CD4-positive, alpha-beta T cell treated with Interleukin-15 for 4 hours (primary cell): ENCODE results near the gene SDS.

Source experiments
- DNase-seq: peaks from one replicate; pipeline ENCODE4 v3.0.0-alpha.2; 2020; ENCODE audit warnings: low spot score

The SDS gene

DNA sequence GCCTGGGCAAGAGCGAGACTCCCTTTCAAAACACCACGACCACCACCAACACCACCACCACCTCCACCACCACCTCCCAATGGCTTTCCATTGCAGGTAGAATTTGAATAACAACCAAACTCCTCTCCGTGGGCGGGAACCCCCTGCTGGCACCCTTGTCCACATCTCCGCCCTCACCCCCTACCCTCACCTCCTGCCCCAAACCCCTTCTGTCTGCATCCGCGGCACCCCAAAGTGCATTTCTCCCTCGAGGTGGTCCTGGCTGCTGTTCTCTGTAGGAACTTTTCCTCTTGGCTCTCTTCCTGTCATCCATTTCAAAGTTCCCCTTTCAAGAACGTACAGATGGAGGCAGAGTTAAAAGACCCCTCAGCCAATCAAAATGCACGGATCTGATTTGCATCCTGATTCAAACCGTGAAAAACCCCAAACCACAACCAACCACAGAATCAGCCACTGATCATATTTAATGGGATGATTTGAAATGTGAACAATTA lies 22.3 kb upstream of the SDS start:
- DNase-seq: no peak

DNA sequence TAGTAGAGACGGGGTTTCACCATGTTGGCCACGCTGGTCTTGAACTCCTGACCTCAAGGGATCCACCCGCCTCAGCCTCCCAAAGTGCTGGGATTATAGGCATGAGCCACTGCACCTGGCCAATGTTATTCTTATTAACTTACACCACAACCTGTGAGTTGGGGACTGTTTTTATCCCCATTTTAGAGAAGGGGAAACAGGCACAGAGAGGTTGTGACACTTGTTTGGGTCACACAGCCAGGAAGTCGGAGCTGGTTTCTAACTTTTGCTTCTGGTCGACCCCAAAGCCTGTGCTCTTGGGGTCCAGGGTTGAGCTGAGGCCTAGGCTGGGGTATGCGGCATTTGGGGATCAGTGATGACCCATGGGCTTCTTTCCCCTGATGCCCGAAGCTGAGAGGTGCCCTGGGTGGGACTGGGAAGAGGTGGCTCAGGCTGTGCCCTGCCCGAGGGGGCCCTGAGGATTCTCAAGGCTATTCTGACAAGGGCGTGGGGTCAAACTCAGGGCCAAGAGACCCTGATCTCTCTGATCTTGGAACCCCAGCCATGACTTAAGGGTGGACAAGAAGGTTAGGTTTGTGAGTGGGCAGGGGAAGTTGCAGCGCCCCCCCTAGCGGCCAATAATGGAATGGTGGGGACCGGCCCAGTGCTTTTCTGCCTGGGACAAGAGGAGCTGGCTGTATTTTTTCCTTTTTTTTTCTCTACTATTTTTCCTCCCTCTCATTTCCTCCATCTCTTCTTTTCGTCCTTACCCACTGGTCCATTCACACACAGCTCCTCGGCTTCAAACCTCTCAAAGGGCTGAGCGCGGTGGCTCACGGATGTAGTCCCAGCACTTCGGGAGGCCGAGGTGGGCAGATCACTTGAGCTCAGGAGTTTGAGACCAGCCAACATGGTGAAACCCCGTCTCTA lies 21.5 kb upstream of the SDS start:
- DNase-seq: peak; percentile 43

DNA sequence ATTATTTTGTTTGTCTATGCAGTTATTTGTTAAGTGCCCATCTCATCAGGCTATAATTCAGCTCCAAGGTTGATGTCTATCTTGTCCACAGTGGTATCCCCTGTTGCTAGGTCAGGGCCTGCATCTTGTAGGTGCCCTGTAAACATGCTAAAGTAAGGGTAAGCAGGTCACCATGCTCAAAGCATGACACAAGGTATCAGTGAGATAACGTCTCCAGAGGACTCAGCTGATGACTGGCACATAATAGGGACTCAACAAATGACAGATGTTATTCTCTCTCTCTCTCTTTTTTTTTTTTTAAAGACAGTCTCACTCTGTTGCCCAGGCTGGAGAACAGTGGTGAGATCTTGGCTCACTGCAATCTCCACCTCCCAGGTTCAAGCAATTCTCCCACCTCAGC lies 20.8 kb upstream of the SDS start:
- DNase-seq: no peak

DNA sequence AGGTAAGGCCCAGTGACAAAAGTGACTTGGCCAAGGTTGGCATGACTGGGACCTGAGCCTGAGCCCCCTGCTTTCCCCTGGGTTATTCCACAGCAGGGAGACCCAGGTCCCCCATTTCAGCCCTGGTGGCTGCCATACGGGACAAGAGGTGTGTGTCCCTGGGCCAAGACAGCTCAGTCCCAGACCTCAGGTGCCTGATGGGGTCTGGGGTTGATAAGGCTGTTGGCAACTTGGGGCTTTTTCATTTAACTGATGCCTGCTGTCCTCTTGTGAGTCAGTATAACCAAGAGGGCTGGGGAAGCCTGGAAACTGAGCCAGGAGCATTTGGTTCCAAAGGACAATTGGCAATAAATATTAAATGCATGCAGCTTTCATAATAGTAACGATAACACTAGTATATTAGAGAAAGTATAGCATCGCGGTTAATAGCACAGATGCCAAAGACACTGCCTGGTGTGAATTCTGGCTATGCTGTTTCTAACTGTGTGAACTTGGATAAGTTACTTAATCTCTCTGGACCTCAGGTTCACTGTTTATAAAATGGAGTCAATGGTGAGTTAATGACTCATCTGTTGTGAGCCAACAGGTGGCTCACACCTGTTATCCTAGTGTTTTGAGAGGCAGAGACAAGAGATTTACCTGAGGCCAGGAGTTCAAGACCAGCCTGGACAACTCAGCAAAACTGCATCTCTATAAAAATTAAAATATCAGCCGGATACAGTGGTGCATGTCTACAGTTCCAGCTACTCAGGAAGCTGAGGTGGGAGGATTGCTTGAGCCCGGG lies 19.4 kb upstream of the SDS start:
- no peak for DNase-seq

DNA sequence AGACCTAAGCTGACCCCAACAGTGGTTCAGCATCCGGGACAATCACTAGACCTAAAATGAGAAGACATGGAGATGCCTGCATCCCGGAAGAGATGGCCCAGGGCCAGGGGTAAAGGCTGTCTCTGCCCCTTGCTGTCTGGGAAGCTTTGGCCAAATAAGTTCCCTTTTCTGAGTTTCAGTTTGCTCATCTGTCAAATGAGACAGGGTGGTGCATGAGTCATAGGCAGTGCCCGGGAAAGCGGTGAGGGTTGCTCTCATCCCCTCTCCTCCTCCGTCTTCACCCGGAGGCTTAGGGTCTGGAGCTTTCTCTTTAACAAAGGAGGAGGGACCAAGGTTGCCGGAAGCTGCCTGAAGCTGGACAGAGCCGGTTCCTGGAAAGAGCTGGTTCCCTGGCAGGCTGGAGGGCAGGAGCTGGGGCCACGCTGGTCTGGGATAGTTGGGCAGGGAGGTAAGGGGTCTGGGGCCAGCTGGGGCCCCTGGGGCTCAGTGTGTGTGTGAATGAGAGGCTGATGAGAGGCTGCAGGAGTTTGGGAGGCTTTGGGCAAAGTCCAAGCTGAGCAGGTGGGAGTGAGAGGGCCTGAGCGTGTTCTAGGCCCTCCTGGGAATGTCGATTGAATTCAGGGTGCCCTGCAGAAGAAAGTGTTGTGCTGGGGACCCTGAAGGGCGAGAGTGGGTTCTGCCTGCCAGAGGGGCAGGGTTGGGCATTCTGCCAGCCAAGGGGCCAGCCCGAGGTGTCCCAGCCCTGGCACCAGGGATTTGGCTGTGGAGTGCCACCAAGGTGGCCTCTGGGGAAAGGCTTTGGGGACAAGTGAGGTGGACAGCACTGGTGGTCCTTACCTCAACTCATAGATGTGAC lies 18.6 kb upstream of the SDS start, which contains the start of gene SDSL:
Gene SDSL, plus strand, starts transcription at position 351 of the 856 bp plus-strand sequence. CDS start 5,603 bp downstream, outside the sequence.
- DNase-seq: peak; percentile 19

DNA sequence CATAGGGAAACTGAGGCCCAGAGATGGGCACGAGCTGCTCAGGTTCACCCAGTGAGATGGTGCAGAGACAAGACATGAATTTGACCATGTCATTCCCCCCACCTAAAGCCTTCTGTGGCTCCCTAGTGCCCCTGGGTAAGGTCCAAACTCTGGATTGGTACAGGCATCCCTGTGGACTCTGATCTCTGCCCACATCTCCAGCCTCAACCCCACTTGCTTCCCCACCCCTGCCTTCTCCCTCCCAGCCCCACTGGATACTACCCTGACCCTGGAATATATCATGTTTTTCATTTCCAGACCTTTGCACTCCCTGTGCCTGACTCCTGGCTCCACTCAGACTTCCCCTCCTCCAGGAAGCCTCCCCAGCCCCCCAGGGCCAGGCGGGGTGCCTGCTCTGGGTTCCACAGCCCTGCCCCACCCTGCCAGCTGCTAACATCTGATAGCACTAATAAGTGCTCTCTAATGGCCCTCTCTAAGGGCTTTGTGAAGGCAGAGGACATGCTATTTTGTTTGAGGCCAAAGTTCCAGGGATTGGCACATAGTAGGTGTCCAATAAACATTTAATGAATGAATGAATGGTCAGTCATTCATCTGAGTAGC lies 17.4 kb upstream of the SDS start:
- no peak for DNase-seq

DNA sequence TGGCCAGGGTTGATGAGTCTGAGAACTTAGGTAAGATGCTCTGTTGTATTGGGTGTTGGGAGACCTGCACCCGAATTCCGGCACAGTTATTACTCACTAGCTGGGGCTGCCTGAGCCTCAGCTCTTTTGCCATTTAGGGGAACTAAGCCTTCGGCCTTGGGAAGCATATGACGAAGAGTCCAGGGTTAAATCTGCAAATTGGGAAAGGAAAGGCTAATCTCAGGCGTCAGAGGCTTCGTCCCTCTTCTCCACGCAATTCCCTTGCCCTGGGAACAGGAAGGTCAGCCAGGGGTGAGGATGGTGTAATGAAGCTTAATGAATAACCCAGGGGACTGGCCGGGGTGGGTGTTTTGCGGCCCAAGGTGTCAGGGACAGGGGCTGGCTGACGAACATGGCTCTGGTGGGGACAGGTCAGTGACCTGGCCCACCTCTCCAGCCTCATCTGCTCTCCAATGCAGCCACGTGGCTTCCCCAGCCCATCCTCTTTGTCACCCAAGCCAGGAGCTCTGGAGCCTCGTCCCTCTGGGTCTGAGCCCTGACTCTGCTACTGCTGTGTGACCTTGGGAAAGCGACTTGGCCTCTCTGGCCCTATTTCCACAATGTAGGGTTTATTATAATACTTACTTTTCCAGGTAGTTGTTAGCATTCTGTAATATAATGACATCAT lies 14.7 kb upstream of the SDS start:
- no peak for DNase-seq

DNA sequence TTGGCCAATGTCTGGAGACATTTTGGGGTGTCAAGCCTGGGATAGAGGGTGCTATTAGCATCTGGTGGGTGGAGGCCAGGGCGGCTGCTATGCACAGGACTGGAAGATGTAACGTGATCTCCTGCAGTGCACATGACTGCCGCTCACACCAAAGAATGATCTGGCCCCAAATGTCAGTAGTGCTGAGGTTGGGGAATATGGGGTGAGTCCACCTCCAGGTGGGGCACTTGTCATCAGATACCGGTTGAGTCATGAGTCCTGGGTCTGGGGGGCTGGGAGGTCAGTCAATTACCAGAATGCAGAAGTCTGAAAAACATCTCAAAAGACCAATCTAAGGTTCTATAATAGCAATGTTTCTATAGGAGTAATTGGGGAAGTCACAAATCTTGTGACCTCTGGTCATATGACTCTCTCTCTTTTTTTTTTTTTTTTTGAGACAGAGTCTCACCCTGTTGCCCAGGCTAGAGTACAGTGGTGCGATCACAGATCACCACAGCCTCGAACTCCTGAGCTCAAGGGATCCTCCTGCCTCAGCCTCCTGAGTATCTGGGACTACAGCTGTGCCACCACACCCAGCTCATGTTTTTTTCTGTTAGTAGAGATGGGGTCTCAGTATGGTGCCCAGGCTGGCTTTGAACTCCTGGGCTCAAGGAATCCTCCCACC lies 12.5 kb upstream of the SDS start:
- DNase-seq: no peak

DNA sequence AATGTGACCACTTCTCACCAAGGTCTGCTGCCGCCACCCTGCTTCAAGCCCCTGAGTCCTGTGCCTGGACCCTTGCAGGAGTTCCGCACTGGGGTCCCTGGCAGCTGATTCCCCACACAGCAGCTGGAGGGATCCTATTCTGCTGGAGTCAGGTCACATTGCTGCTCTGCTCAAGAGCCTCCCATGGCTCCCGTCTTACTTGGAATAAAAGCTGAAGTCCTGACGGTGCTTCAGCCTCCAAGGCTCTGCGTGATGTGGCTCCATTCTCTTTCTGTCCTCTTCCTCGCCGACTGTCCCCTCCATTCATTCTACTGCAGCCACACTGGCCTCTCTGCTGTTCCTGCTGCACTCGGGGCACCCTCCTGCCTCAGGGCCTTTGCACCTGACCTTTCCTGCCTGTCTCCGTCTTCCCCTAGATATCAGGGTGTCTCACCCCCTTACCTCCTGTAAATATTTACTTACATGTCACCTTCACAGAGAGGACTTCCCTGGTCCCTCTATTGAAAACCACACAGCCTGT lies 10.9 kb upstream of the SDS start:
- DNase-seq: no peak

DNA sequence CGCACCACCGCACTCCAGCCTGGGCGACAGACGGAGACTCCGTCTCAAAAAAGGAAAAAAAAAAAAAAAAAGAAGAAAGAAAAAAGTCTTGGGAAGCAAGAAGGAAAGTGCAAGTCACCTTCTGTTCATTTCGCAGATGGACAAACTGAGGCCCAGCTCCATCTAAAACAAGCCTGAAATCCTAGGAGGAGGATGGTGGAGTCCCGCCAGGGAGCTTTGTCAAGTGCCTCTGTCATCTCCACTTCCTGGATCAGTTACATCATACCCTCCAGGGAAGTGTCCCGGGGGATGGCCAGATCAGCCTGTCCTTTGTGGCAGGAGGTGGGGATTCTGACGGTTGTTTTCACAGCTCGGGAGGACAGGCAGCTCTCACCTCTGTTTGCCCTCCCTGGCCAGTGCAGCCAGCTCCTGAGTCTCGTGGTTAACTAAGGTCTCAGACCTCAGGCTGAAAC lies 9.8 kb upstream of the SDS start:
- no peak for DNase-seq

DNA sequence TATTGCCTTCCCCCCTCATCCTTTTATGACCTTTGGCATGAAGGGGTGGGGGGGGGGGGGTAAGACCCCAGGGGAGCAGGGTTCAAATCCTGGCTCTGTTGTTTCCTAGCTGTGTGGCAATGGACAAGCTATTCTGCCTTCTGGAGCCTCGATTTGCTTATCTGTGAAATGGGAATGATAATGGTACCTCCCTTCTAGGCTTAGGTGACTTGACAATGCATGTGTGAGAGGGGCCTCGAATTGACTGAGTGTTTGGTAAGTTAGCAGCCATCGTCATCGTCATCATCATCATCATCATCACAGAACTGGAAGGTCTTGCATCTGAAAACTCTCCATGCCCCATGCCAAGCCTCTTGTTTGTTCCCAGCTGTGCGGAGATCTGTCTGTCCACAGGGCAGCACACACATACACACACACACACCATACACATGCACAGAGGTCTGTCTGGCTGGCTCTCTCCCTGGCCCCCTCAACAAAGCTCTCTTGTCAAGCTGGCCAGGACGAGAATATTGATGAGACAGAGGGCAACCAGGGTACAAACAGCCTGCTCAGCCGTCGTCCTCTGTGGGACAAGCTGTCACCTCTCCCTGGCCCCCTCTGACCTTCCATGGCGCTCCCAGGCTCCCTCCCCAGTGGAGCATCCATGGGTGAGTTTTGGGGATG lies 5.9 kb upstream of the SDS start:
- DNase-seq: no peak

DNA sequence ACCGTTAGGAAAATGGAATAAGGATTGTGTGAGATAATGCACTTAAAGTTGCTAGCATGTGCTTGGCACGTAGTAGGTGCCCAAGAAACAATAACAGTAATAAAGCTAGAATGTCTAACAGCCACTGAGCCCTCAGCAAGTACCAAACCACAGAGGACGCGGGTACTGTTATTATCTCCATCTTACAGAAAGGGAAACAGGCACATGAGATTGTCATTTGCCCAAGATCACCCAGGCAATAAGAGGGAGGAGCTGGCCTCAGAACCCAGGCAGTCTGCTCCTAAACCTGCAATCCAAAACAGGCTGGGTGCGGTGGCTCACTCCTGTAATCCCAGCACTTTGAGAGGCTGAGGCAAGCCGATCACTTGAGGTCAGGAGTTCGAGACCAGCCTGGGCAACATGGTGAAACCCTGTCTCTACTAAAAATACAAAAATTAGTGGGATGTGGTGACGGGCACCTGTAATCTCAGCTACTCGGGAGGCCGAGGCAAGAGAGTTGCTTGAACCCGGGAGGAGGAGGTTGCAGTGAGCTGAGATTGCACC lies 5.1 kb upstream of the SDS start:
- no peak for DNase-seq

DNA sequence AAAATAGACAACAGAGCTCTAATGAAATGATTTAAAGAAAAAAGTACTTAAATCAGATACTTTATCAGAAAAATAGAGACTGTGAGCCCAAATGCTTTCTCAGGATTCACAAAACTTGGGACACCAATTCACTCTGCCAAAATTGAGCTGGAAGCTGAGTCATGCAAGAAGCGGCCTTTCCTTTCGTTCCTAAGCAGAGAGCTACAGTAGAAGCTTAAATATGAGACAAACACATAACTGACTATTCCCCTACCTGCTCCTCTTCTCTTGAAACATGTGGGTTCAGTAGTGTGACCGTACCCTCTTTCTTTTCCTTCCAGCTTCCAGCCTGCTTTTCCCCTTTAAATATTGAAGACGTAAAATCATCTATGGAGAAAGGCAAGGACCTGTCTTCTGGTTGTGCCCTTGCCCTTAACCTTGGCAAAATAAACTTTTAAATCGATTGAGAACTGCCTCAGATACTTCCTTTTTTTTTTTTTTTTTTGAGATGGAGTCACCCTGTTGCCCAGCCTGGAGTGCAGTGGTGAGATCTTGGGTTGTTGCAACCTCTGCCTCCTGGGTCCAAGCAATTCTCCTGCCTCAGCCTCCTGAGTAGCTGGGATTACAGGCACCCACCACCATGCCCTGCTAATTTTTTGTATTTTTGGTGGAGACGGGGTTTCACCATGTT lies 4.4 kb upstream of the SDS start:
- DNase-seq: no peak

DNA sequence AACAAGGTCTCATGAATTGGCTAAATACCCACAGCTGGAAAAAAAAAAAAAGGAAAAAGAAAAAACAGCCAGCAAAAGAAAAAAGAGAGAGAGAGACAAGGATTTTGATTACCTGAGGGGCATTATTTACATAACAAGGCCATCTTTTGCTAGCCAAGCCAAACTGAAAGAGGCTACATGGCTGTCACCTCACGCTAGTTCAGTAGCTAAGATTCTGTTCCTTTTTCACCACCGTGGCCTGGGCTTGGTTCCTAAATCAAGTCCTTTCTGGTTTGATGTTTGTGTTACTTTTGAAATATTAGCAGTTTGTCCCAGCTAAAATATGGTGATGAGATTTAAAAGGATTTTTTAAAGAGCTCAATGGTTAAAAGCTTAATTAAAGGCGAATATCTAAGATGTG lies 2.0 kb upstream of the SDS start:
- no peak for DNase-seq

DNA sequence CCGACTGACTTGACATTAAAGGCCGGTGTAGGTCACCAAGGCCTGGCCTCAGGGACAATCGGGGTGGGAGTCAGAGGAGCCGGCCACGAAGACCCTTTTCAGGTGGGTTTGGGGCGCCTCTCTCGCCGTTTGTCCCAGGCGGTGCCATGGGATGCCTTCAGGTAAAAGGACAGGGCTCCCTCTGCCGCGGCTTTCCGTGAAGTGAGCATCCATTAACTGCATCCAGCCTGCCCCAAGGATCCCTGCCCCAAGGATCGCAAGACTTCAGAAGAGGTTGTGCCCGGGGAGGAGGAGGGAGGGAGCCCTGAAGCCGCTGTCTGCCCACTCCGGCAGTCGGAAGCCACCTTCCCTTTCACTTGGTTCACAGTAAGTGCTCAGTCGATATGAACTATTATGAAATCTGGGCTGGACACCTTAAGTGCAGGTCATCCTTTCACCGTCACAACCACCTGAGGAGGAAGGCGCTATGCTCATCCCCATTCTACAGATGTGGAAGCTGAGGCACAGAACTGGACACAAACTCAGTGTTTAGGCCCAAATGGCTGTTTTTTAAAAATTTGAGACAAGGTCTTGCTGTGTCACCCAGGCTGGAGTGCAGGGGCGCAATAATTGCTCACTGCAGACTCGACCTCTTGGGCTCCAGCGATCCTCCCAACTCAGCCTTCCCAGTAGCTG lies 964 bp downstream of the SDS start:
- no peak for DNase-seq

DNA sequence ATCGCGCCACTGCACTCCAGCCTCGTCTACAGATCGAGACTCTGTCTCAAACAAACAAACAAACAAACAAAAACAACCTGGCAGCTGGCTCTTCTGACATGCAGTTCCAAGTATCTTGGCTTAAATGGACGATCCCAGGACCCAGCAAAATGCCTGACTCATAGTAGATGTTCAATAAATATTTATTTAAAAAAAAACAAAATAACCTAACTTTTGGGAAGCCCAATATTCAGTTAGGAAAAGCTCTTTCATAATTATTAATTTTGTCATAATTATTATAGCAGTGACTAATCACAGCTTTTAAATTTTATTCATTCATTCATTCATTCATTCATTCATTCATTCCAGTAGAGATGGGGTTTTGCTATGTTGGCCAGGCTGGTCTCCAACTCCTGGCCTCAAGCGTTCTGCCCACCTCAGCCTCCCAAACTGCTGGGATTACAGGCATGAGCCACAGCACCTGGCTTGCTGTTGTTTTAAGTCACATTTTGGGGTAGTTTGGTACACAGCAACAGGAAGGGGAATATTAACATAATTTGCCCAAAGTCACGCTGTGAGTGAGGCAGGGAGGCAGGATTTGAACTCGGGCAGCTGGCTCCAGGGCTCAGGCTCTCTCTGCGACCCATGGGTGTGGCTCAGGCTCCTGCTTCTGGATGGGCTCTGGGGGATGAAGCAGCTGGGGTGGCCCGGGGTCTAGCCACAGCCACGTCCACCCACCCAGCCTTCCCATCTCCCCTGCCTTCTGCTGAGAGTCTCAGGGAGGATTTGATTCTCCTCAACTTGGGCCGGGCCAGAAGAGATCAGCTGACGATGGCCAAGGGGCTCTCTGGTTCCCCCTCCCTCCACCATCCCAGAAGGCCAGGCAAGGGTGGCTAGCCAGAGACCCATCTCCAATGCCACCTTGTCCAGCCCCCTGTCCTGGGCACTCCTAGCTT lies 2.4 kb downstream of the SDS start:
- DNase-seq: no peak

DNA sequence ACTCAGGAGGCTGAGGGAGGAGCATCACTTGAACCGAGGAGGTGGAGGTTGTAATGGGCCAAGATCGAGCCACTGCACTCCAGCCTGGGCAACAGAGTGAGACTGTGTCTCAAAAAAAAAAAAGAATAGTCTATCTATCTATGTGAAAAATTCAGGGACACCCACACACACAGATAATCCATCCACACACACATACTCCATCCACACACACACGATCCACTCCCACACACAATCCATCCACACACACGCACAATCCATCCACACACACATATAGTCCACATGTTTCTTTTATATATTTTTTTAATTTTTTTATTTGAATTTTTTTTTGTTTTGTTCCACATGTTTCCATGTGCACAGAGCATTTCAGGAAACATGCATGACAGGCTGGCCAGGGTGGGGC lies 3.3 kb downstream of the SDS start:
- no peak for DNase-seq
